ENCODE measurements around the gene BANF2.

DNA sequence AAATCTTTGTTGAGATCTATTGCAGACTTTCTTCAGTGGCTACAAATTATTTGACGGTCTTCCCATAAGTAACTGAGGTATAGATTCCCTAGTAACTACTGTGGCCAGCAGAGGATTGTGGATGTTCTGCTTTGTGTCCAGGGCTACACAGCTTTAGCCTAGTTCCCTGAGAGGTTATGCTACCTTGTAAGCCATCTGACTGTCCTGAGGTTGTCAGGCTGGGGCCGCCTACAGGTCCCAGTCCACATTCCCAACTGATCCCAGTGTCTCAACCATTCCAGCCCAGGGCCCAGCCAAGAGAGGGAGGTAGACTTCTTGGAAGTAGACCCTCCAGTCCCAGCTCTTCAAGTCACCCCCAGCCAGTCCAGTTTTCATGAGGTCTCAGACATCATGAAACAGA, 57.7 kb downstream of the BANF2 start:
- TF ChIP-seq NFIC (IDR thresholded peaks at IDR 0.05; ENCODE audit: borderline replicate concordance): no peak
- TF ChIP-seq, protein P1, sequence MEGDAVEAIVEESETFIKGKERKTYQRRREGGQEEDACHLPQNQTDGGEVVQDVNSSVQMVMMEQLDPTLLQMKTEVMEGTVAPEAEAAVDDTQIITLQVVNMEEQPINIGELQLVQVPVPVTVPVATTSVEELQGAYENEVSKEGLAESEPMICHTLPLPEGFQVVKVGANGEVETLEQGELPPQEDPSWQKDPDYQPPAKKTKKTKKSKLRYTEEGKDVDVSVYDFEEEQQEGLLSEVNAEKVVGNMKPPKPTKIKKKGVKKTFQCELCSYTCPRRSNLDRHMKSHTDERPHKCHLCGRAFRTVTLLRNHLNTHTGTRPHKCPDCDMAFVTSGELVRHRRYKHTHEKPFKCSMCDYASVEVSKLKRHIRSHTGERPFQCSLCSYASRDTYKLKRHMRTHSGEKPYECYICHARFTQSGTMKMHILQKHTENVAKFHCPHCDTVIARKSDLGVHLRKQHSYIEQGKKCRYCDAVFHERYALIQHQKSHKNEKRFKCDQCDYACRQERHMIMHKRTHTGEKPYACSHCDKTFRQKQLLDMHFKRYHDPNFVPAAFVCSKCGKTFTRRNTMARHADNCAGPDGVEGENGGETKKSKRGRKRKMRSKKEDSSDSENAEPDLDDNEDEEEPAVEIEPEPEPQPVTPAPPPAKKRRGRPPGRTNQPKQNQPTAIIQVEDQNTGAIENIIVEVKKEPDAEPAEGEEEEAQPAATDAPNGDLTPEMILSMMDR (IDR thresholded peaks at IDR 0.05): no peak
- TF ChIP-seq EZH2phosphoT487 (IDR thresholded peaks at IDR 0.05; ENCODE audit: borderline replicate concordance, low read depth): no peak
- no peak for TF ChIP-seq POLR2AphosphoS5 (IDR thresholded peaks at IDR 0.05; ENCODE audit: low read depth, low read length)
- TF ChIP-seq USF1 (IDR thresholded peaks at IDR 0.05; ENCODE audit: borderline replicate concordance, low read depth): no peak
- TF ChIP-seq RFX5 (IDR thresholded peaks at IDR 0.05; ENCODE audit: low read length): no peak
